Glutamatergic neuron (in vitro differentiated cells): ENCODE results near the gene PXDN. TPM values are rescaled to one million over a fixed set of nuclear protein-coding genes. Genes with fewer than 3 reads are reported as not detected.
A peak's percentile ranks its signal among the peaks of the same experiment; 100 is the strongest.

ENCODE experiments used
- DNase-seq: peaks from one replicate; pipeline ENCODE4 v3.0.0; 2022
- H3K27ac Mint-ChIP-seq: one replicate; pipeline ENCODE4 v1.8.0; 2020; ENCODE audit warnings: mild to moderate bottlenecking, mixed read lengths, inconsistent platforms; ENCODE audit not compliant: unreplicated experiment
- H3K27me3 Mint-ChIP-seq: one replicate; pipeline ENCODE4 v1.8.0; 2020; ENCODE audit warnings: mild to moderate bottlenecking, moderate library complexity, mixed read lengths, inconsistent platforms; ENCODE audit not compliant: unreplicated experiment
- H3K36me3 Mint-ChIP-seq: one replicate; pipeline ENCODE4 v1.8.0; 2020; ENCODE audit warnings: mild to moderate bottlenecking, mixed read lengths, inconsistent platforms; ENCODE audit not compliant: unreplicated experiment
- H3K4me1 Mint-ChIP-seq: one replicate; pipeline ENCODE4 v1.8.0; 2020; ENCODE audit warnings: mild to moderate bottlenecking, low read depth, mixed read lengths, inconsistent platforms; ENCODE audit not compliant: unreplicated experiment
- H3K4me3 Mint-ChIP-seq: one replicate; pipeline ENCODE4 v1.8.0; 2020; ENCODE audit warnings: mild to moderate bottlenecking, mixed read lengths, inconsistent platforms; ENCODE audit not compliant: unreplicated experiment
- H3K9me3 Mint-ChIP-seq: one replicate; pipeline ENCODE4 v1.8.0; 2020; ENCODE audit warnings: mild to moderate bottlenecking, moderate library complexity, mixed read lengths, inconsistent platforms; ENCODE audit not compliant: unreplicated experiment
- CTCF ChIP-seq: fragments of 200-600 bp; sonication (generic); IDR thresholded peaks from one replicate; pipeline ENCODE4 v1.5.0; 2021; ENCODE audit not compliant: partially characterized antibody, unreplicated experiment
- total RNA-seq: library from RNA; stranded (reverse); fragmentation: NEBNext Ultra II Directional; extraction: Animal tissue kit (Norgen Biotek cat#: 25700); gene quantifications from one replicate; pipeline ENCODE4 v1.2.1, GENCODE V29; 2021; ENCODE audit not compliant: unreplicated experiment

The PXDN gene
- total RNA-seq, 1 donor from 2014 or later = 226 TPM

- H3K9me3 Mint-ChIP-seq = peaks cover 7% of the 10 kb centered on the region
- H3K36me3 Mint-ChIP-seq = no peaks in the 10 kb centered on the region
- peaks cover 37% of the 10 kb centered on the region for H3K4me1 Mint-ChIP-seq
- no peak for TF ChIP-seq CTCF
- peak overlapping the region; percentile 43 for H3K27ac Mint-ChIP-seq
- DNase-seq = no peak
- H3K27me3 Mint-ChIP-seq = no peaks in the 10 kb centered on the region
- H3K4me3 Mint-ChIP-seq = no peak overlapping the region
These were observed 49.7 kb downstream of the PXDN start for GRCh38 chr2:1694371-1695271.

- H3K4me3 Mint-ChIP-seq = no peak overlapping the region
These were observed 50.6 kb downstream of the PXDN start for GRCh38 chr2:1693723-1694122.

GRCh38 chr2:1692342-1692741 lies 52.0 kb downstream of the PXDN start:
- H3K36me3 Mint-ChIP-seq = no peaks in the 10 kb centered on the region
- TF ChIP-seq CTCF = no peak
- H3K9me3 Mint-ChIP-seq = peaks cover 7% of the 10 kb centered on the region
- H3K4me3 Mint-ChIP-seq = no peak overlapping the region
- H3K4me1 Mint-ChIP-seq = peaks cover 42% of the 10 kb centered on the region
- no peak overlapping the region for H3K27ac Mint-ChIP-seq
- no peak for DNase-seq
- H3K27me3 Mint-ChIP-seq = peaks cover 3% of the 10 kb centered on the region

More at GRCh38 chr2:1693723-1694122, 50.6 kb downstream of the PXDN start:
- no peak for TF ChIP-seq CTCF
- DNase-seq = no peak
- peaks cover 40% of the 10 kb centered on the region for H3K4me1 Mint-ChIP-seq
- peaks cover 7% of the 10 kb centered on the region for H3K9me3 Mint-ChIP-seq
- no peaks in the 10 kb centered on the region for H3K36me3 Mint-ChIP-seq
- peak overlapping the region; percentile 14 for H3K27ac Mint-ChIP-seq
- no peaks in the 10 kb centered on the region for H3K27me3 Mint-ChIP-seq

- peaks cover 7% of the 10 kb centered on the region for H3K9me3 Mint-ChIP-seq
- no peak for TF ChIP-seq CTCF
- no peak for DNase-seq
- H3K4me1 Mint-ChIP-seq = peaks cover 46% of the 10 kb centered on the region
- no peak overlapping the region for H3K4me3 Mint-ChIP-seq
- no peak overlapping the region for H3K27ac Mint-ChIP-seq
- peaks cover 3% of the 10 kb centered on the region for H3K27me3 Mint-ChIP-seq
- no peaks in the 10 kb centered on the region for H3K36me3 Mint-ChIP-seq
These were observed 52.9 kb downstream of the PXDN start for GRCh38 chr2:1691366-1691765.
